ENCODE measurements around the gene TMEM253.

Gene TMEM253

DNA sequence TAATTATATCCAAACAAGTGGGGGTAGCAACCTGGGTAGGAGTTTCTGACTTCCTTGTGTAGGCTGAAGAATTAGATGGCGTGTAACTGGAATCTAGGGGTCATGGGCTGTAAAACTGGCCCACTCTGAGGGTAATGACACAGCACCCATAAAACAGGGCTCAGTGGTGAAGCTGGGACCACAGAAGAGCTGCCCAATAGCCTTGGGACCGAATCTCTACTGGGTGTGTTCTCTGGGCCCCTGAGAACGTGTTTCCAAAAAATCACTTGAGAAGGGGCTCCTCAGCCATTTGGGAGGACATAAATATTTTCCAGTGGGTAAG, 39.6 kb upstream of the TMEM253 start:
- Histone ChIP-seq H3K9ac (ENCODE audit: low read depth, low read length) (no peak overlapping the region), H3K36me3 (ENCODE audit: control insufficient read depth, insufficient read depth, low read length) (no peaks in the 10 kb centered on the region), H3K9me3 (ENCODE audit: control insufficient read depth, insufficient read depth, low read length) (no peaks in the 10 kb centered on the region), H3K4me1 (ENCODE audit: control insufficient read depth, insufficient read depth, low read length) (no peaks in the 10 kb centered on the region), H3K27me3 (ENCODE audit: control insufficient read depth, insufficient read depth, low read length) (peaks cover 5% of the 10 kb centered on the region), H3K4me3 (ENCODE audit: low read depth, low read length) (no peak overlapping the region)

DNA sequence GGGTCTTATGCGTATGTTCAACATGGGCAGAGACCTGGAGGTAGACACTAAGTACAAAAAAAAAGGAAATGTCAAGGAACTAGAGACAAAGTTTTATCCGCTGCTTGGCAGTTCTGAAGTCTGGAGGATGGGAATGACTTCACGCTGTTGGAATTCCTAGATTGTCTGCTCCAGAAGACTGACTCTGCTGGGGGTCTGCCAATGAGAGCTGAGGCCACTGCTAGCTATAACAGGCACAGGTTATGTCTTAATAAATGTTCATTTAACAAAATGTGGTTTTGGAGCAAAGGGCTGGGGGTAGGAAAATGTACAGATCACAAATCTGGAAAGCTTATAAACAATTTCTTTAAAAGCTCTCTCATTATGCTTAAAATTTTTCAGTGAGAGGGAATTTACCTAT, 37.4 kb upstream of the TMEM253 start:
- Histone ChIP-seq H3K27me3 (ENCODE audit: control insufficient read depth, insufficient read depth, low read length) (peaks cover 18% of the 10 kb centered on the region), H3K9ac (ENCODE audit: low read depth, low read length) (no peak overlapping the region), H3K9me3 (ENCODE audit: control insufficient read depth, insufficient read depth, low read length) (no peaks in the 10 kb centered on the region), H3K36me3 (ENCODE audit: control insufficient read depth, insufficient read depth, low read length) (no peaks in the 10 kb centered on the region), H3K4me3 (ENCODE audit: low read depth, low read length) (no peak overlapping the region), H3K4me1 (ENCODE audit: control insufficient read depth, insufficient read depth, low read length) (no peaks in the 10 kb centered on the region)

DNA sequence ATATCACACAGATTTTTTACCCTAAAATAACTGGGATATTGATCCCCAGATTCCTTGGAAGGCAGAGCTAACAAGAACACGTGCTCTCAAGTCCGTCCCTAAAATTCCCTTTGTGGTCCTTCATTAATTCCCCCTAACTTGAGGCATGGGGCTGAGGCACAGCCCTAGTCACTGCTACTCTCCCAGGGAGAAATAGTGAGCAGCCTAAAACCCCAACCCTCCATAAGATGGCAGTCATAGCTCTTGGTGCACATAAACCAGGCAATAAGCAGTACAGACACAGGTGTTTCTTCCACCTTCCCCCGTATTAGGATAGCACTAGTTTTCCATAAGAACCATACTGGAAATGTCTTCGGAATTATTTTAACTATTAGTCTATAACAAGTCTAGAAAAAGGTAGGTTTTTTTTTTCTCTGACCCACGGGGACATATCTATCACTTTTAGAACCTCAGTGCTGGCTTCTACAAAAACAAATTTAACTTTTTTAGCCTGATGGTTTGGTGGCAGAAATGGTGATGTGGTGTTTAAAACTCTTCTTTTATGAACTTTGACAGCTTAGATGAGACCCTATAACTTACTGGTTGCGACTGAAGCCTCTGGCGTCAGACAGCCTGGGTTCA, 33.9 kb upstream of the TMEM253 start:
- H3K36me3 ChIP-seq (ENCODE audit: control insufficient read depth, insufficient read depth, low read length), result no peaks in the 10 kb centered on the region
- H3K27me3 ChIP-seq (ENCODE audit: control insufficient read depth, insufficient read depth, low read length), result peaks cover 25% of the 10 kb centered on the region
- H3K9me3 ChIP-seq (ENCODE audit: control insufficient read depth, insufficient read depth, low read length), result no peaks in the 10 kb centered on the region
- no peak overlapping the region for H3K4me3 ChIP-seq (ENCODE audit: low read depth, low read length)
- H3K9ac ChIP-seq (ENCODE audit: low read depth, low read length), result no peak overlapping the region
- H3K4me1 ChIP-seq (ENCODE audit: control insufficient read depth, insufficient read depth, low read length), result peaks cover 2% of the 10 kb centered on the region

DNA sequence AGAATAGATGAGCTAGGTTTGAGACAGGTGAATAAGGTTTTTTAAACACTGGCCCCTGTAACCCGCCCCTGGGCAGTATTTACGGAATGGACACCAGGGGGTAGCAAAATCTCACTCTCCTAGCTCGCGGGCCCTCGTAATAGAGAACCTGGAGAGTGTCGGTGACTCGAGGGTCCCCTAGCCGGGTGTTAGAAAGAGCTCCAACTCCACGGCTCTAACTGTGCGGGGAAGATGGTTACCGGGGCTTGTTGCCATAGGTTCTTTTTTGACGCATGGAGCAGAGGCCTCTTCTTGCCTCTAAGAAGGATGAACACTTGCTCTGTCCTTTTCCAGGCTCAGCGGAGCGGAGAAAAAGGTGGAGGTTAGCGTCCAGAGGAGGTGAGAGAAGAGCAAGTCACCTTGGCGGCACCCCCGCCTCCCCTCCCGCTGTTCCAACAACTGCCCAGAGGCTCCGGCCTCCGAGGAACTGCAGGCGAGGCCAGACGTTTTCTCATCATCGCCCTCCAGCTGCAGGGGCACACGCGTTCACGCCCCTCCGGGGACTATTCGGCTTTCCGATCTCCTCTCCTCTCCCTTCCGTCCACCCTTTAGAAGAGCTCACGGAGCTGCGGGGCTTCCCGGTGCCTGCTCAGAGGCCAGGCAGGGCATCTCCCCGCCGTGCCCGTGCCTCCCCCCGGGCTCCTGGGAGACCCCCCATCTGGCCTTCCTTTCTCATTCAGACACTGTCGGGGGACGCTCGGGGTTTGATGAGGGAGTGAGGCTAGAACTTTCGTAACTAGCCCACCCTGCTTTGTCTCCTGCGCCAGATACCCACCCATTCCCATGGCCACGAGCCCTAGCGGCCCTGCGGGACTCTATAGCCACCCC, 32.1 kb upstream of the TMEM253 start:
- Histone ChIP-seq H3K4me3 (ENCODE audit: low read depth, low read length) (peak overlapping the region; percentile 84), H3K27me3 (ENCODE audit: control insufficient read depth, insufficient read depth, low read length) (peaks cover 39% of the 10 kb centered on the region), H3K9ac (ENCODE audit: low read depth, low read length) (peak overlapping the region; percentile 60), H3K36me3 (ENCODE audit: control insufficient read depth, insufficient read depth, low read length) (no peaks in the 10 kb centered on the region), H3K9me3 (ENCODE audit: control insufficient read depth, insufficient read depth, low read length) (no peaks in the 10 kb centered on the region), H3K4me1 (ENCODE audit: control insufficient read depth, insufficient read depth, low read length) (peaks cover 8% of the 10 kb centered on the region)

- Histone ChIP-seq H3K27me3 (ENCODE audit: control insufficient read depth, insufficient read depth, low read length) (peaks cover 39% of the 10 kb centered on the region), H3K4me1 (ENCODE audit: control insufficient read depth, insufficient read depth, low read length) (peaks cover 8% of the 10 kb centered on the region), H3K9me3 (ENCODE audit: control insufficient read depth, insufficient read depth, low read length) (no peaks in the 10 kb centered on the region), H3K36me3 (ENCODE audit: control insufficient read depth, insufficient read depth, low read length) (no peaks in the 10 kb centered on the region), H3K9ac (ENCODE audit: low read depth, low read length) (peak overlapping the region; percentile 60), H3K4me3 (ENCODE audit: low read depth, low read length) (peak overlapping the region; percentile 84)
Observed at GRCh38 chr14:21069388-21070082, 31.3 kb upstream of the TMEM253 start.

- Histone ChIP-seq H3K4me1 (ENCODE audit: control insufficient read depth, insufficient read depth, low read length) (peaks cover 8% of the 10 kb centered on the region), H3K9me3 (ENCODE audit: control insufficient read depth, insufficient read depth, low read length) (no peaks in the 10 kb centered on the region), H3K9ac (ENCODE audit: low read depth, low read length) (peak within 1 kb of the TSS; percentile 71), H3K4me3 (ENCODE audit: low read depth, low read length) (peak within 1 kb of the TSS; percentile 84), H3K36me3 (ENCODE audit: control insufficient read depth, insufficient read depth, low read length) (peaks cover 4% of the 10 kb centered on the region), H3K27me3 (ENCODE audit: control insufficient read depth, insufficient read depth, low read length) (peaks cover 39% of the 10 kb centered on the region)
Observed at GRCh38 chr14:21070083-21070609, 30.7 kb upstream of the TMEM253 start, which contains the start of gene ARHGEF40. TSS of gene ARHGEF40 (plus strand) at chr14:21070304. CDS start at chr14:21070397, 93 bp downstream.

DNA sequence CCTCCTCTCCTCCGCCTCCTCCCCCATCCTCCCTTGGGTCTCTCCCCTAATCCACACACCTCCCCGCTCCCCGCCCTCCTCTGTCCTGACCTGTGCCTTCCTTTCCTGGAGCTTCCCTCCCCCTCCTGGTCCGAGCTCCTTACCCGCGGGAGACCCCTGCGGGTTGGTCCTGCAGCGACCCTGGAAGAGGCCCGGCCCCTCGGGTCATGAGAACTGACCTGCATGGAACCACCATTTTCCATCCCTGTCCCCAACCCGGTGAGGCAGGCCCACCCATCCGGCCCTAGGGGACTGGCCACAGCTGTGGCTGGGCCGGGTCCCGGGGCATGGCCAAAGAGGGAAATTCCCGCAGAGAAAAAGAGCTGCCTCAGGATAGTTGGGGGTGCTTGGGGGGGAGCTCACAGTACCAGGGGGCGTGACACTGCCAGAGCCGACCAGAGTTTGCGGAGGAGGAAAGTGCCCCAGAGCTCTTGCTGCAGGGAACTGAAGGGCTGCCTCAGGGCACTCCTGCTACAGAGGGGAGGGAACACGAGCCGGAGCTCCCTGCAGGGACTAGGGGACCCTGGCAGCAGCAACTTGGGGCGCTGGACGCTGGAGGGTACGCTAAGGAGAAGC, 30.1 kb upstream of the TMEM253 start:
- H3K9ac ChIP-seq (ENCODE audit: low read depth, low read length), result peak overlapping the region; percentile 71

DNA sequence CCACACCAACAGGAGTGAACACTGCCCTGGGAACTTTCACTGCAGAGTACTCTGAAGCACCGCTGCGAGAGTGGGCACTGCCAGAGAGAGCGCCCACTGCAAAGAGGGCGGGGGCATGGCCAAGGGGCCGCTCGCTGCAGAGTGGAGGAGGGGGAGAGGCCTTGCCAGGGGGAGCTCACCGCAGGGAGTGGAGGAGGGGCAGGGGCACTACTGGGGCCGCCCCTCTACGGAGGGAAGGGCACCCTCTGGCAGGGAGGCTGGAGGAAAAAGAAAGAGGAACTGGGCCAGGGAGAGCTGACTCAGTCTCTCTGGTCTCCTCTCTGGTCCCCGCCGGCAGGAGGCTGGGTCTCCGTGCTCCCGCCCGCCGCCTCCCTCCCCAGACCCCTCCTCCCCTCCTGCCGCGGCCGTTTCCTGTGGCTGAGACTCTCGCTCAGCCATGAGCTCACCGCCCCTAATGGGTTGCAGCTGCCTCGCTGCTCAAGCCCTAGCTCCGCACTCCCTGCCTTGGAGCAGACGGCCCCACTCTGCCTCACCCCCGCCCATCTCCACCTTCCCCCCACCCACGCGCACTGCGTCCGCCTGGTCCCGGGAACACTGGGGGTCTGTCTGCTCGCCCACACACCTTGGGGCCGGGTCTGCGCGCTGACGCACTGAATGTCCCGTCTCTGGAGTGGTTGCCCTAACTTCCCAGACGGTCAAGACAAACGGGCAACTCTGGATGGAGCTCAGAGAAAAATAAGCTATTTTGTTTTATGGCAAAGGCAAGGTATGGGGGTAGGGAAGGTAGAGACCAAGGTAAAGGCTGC, 29.4 kb upstream of the TMEM253 start:
- Histone ChIP-seq H3K4me1 (ENCODE audit: control insufficient read depth, insufficient read depth, low read length) (peaks cover 8% of the 10 kb centered on the region), H3K4me3 (ENCODE audit: low read depth, low read length) (peak overlapping the region; percentile 84), H3K27me3 (ENCODE audit: control insufficient read depth, insufficient read depth, low read length) (peaks cover 37% of the 10 kb centered on the region), H3K9ac (ENCODE audit: low read depth, low read length) (peak overlapping the region; percentile 71), H3K9me3 (ENCODE audit: control insufficient read depth, insufficient read depth, low read length) (no peaks in the 10 kb centered on the region), H3K36me3 (ENCODE audit: control insufficient read depth, insufficient read depth, low read length) (peaks cover 11% of the 10 kb centered on the region)

More for the DNA sequence above, 30.1 kb upstream of the TMEM253 start:
- peak overlapping the region; percentile 84 for H3K4me3 ChIP-seq (ENCODE audit: low read depth, low read length)
- no peaks in the 10 kb centered on the region for H3K9me3 ChIP-seq (ENCODE audit: control insufficient read depth, insufficient read depth, low read length)
- H3K4me1 ChIP-seq (ENCODE audit: control insufficient read depth, insufficient read depth, low read length), result peaks cover 8% of the 10 kb centered on the region
- peaks cover 39% of the 10 kb centered on the region for H3K27me3 ChIP-seq (ENCODE audit: control insufficient read depth, insufficient read depth, low read length)
- H3K36me3 ChIP-seq (ENCODE audit: control insufficient read depth, insufficient read depth, low read length), result peaks cover 6% of the 10 kb centered on the region

- Histone ChIP-seq H3K9ac (ENCODE audit: low read depth, low read length) (peak overlapping the region; percentile 24), H3K9me3 (ENCODE audit: control insufficient read depth, insufficient read depth, low read length) (no peaks in the 10 kb centered on the region), H3K36me3 (ENCODE audit: control insufficient read depth, insufficient read depth, low read length) (peaks cover 12% of the 10 kb centered on the region), H3K4me3 (ENCODE audit: low read depth, low read length) (peak overlapping the region; percentile 84), H3K4me1 (ENCODE audit: control insufficient read depth, insufficient read depth, low read length) (peaks cover 8% of the 10 kb centered on the region), H3K27me3 (ENCODE audit: control insufficient read depth, insufficient read depth, low read length) (peaks cover 34% of the 10 kb centered on the region)
Observed at GRCh38 chr14:21072031-21072473, 28.8 kb upstream of the TMEM253 start.

DNA sequence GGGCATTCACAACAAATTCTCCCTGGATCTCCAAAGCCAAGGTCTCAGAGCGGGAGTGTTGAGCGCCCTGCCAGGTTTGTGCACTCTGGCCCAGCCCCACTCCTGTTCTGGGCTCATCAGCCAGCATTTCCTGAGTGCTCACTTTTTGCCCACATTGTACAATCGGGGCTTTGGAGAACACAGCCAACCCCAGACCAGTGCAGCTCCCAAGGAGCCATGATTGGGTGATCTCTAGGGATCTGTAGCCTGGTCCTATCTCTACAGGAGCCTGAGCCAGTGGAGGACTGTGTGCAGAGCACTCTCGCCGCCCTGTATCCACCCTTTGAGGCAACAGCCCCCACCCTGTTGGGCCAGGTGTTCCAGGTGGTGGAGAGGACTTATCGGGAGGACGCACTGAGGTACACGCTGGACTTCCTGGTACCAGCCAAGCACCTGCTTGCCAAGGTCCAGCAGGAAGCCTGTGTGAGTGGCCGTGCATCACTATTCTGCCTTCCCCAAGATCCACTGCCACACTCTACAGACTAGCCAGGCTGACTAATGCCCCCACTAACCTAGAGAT, 28.0 kb upstream of the TMEM253 start:
- Histone ChIP-seq H3K36me3 (ENCODE audit: control insufficient read depth, insufficient read depth, low read length) (peaks cover 12% of the 10 kb centered on the region), H3K27me3 (ENCODE audit: control insufficient read depth, insufficient read depth, low read length) (peaks cover 26% of the 10 kb centered on the region), H3K4me1 (ENCODE audit: control insufficient read depth, insufficient read depth, low read length) (peaks cover 8% of the 10 kb centered on the region), H3K9ac (ENCODE audit: low read depth, low read length) (no peak overlapping the region), H3K9me3 (ENCODE audit: control insufficient read depth, insufficient read depth, low read length) (no peaks in the 10 kb centered on the region), H3K4me3 (ENCODE audit: low read depth, low read length) (no peak overlapping the region)

All from iPS-15b (cell line).